Caco-2 (cell line): ENCODE results near the gene VGLL3. TPM values are rescaled to one million over a fixed set of nuclear protein-coding genes. Genes with fewer than 3 reads are reported as not detected.

Experiments
- BruUV-seq: library from RNA; stranded (reverse); fragments of 400-500 nt; replicated peaks from 2 replicates; lab custom pipeline; 2021; lab: Mats Ljungman, UMichigan
- CTCF ChIA-PET: fragments of 300-600 bp; sonication (Branson Sonifier 250); formaldehyde crosslinking; loops from one replicate; lab custom pipeline; 2022; ENCODE audit warnings: antibody characterized with exemption; lab: Charles Lee
- POLR2A ChIA-PET: fragments of 300-600 bp; sonication (Branson Sonifier 250); formaldehyde crosslinking; loops from one replicate; lab custom pipeline; 2022; ENCODE audit warnings: antibody characterized with exemption; lab: Charles Lee
- DNase-seq, 2 experiments: peaks; one replicate each; pipeline versions ENCODE4 v3.0.0 to v3.0.0-alpha.2; 2020 to 2022
- H3K27me3 ChIP-seq: replicated peaks from 2 replicates; pipeline ENCODE4 v1.6.0; 2011; ENCODE audit warnings: low read length; ENCODE audit not compliant: control insufficient read depth, insufficient read depth
- H3K36me3 ChIP-seq: 2 replicates; pipeline ENCODE4 v1.5.1; 2011; ENCODE audit warnings: low read length; ENCODE audit not compliant: control insufficient read depth, insufficient read depth
- H3K4me1 ChIP-seq: fragments of 250-450 bp; sonication (Bioruptor Pico); 2 replicates; pipeline ENCODE4 v1.5.1; 2020; ENCODE audit warnings: mild to moderate bottlenecking
- H3K4me3 ChIP-seq: 2 replicates; pipeline ENCODE4 v1.5.1; 2011; ENCODE audit warnings: low read depth, mild to moderate bottlenecking, control low read depth, low read length
- H3K9me3 ChIP-seq: fragments of 250-450 bp; sonication (Bioruptor Pico); 2 replicates; pipeline ENCODE4 v1.5.1; 2020; ENCODE audit warnings: mild to moderate bottlenecking, moderate library complexity
- H3K27ac Mint-ChIP-seq: one replicate; pipeline ENCODE4 v1.8.0; 2022; ENCODE audit warnings: mixed read lengths; ENCODE audit not compliant: unreplicated experiment
- H3K27me3 Mint-ChIP-seq: one replicate; pipeline ENCODE4 v1.8.0; 2022; ENCODE audit warnings: mixed read lengths; ENCODE audit not compliant: insufficient read depth, unreplicated experiment
- H3K36me3 Mint-ChIP-seq: one replicate; pipeline ENCODE4 v1.8.0; 2022; ENCODE audit warnings: mild to moderate bottlenecking, mixed read lengths; ENCODE audit not compliant: insufficient read depth, unreplicated experiment
- H3K4me1 Mint-ChIP-seq: one replicate; pipeline ENCODE4 v1.8.0; 2022; ENCODE audit warnings: low read depth, mixed read lengths; ENCODE audit not compliant: unreplicated experiment
- H3K4me3 Mint-ChIP-seq: one replicate; pipeline ENCODE4 v1.8.0; 2022; ENCODE audit warnings: mild to moderate bottlenecking, moderate library complexity, mixed read lengths; ENCODE audit not compliant: unreplicated experiment
- H3K9me3 Mint-ChIP-seq: one replicate; pipeline ENCODE4 v1.8.0; 2022; ENCODE audit warnings: mixed read lengths; ENCODE audit not compliant: unreplicated experiment
- CTCF ChIP-seq, 2 experiments: fragments of 200-600 bp in 1 of 2; IDR thresholded peaks; 1 replicate in 1 of 2; 2 replicates in 1 of 2; pipeline versions ENCODE4 v1.5.1 to v1.8.0; 2011 to 2022; ENCODE audit warnings: antibody characterized with exemption in 1 of 2, control low read depth in 1 of 2, inconsistent platforms in 1 of 2, low read depth in 1 of 2, low read length in 1 of 2, mild to moderate bottlenecking in 1 of 2, moderate library complexity in 1 of 2; ENCODE audit not compliant: insufficient read depth in 1 of 2, severe bottlenecking in 1 of 2, unreplicated experiment in 1 of 2
- intact Hi-C: fragments of 100-400 bp; cut with micrococcal nuclease; formaldehyde crosslinking; loops from one replicate; pipeline ENCODE4 v1.10.0; 2022; ENCODE audit not compliant: unreplicated experiment
- total RNA-seq: library from RNA; stranded (reverse); gene quantifications from 2 replicates; pipeline ENCODE4 v1.2.3, GENCODE V29; 2022

VGLL3 gene
- total RNA-seq, 1 experiment from 2014 or later = 8.2 TPM

- Histone ChIP-seq H3K4me1 (no peaks in the 10 kb centered on the region), H3K4me3 (no peak overlapping the region), H3K36me3 (no peaks in the 10 kb centered on the region), H3K27me3 (no peaks in the 10 kb centered on the region), H3K9me3 (no peaks in the 10 kb centered on the region)
- Mint-ChIP-seq H3K9me3 (no peaks in the 10 kb centered on the region), H3K27ac (no peak overlapping the region), H3K27me3 (peaks cover 2% of the 10 kb centered on the region), H3K36me3 (no peaks in the 10 kb centered on the region), H3K4me3 (no peak overlapping the region), H3K4me1 (no peaks in the 10 kb centered on the region)
- TF ChIP-seq CTCF (IDR thresholded peaks at IDR 0.05; ENCODE audit: insufficient read depth in 1 of 2, low read depth in 1 of 2, low read length in 1 of 2, severe bottlenecking in 1 of 2, unreplicated experiment in 1 of 2) = no peak
- intact Hi-C loops = no loop called here
- no peak for DNase-seq
- CTCF ChIA-PET = no interaction called here
- BruUV-seq = no TSS peak
- POLR2A ChIA-PET = no interaction called here
These were observed 77.8 kb downstream of the VGLL3 start for GRCh38 chr3:86913160-86913559.

- H3K4me1 ChIP-seq = no peaks in the 10 kb centered on the region
- BruUV-seq = no TSS peak
- H3K9me3 ChIP-seq = no peaks in the 10 kb centered on the region
- ChIA-PET CTCF (no interaction called here), POLR2A (no interaction called here)
- DNase-seq = no peak
- no peak for TF ChIP-seq CTCF (IDR thresholded peaks at IDR 0.05; ENCODE audit: insufficient read depth in 1 of 2, low read depth in 1 of 2, low read length in 1 of 2, severe bottlenecking in 1 of 2, unreplicated experiment in 1 of 2)
- no peak overlapping the region for H3K4me3 Mint-ChIP-seq
- no peaks in the 10 kb centered on the region for H3K9me3 Mint-ChIP-seq
- no peak overlapping the region for H3K27ac Mint-ChIP-seq
- no peak overlapping the region for H3K4me3 ChIP-seq
- no peaks in the 10 kb centered on the region for H3K27me3 Mint-ChIP-seq
- no peaks in the 10 kb centered on the region for H3K36me3 Mint-ChIP-seq
- intact Hi-C loops = no loop called here
- no peaks in the 10 kb centered on the region for H3K36me3 ChIP-seq
- H3K27me3 ChIP-seq = no peaks in the 10 kb centered on the region
- no peaks in the 10 kb centered on the region for H3K4me1 Mint-ChIP-seq
These were observed 95.7 kb downstream of the VGLL3 start for GRCh38 chr3:86895202-86895601.

GRCh38 chr3:86890741-86891396, 100.1 kb downstream of the VGLL3 start:
- no peaks in the 10 kb centered on the region for H3K4me1 ChIP-seq
- CTCF ChIA-PET = no interaction called here
- Mint-ChIP-seq H3K4me3 (no peak overlapping the region), H3K36me3 (no peaks in the 10 kb centered on the region), H3K27me3 (no peaks in the 10 kb centered on the region), H3K4me1 (no peaks in the 10 kb centered on the region), H3K9me3 (no peaks in the 10 kb centered on the region), H3K27ac (no peak overlapping the region)
- no peak overlapping the region for H3K4me3 ChIP-seq
- no peaks in the 10 kb centered on the region for H3K9me3 ChIP-seq
- no peak for TF ChIP-seq CTCF (IDR thresholded peaks at IDR 0.05; ENCODE audit: insufficient read depth in 1 of 2, low read depth in 1 of 2, low read length in 1 of 2, severe bottlenecking in 1 of 2, unreplicated experiment in 1 of 2)
- intact Hi-C loops = no loop called here
- POLR2A ChIA-PET = no interaction called here
- no peaks in the 10 kb centered on the region for H3K27me3 ChIP-seq
- no peaks in the 10 kb centered on the region for H3K36me3 ChIP-seq
- DNase-seq = no peak
- BruUV-seq = no TSS peak

Other genes starting within 250 kb of the VGLL3 start
- gene CHMP2B, start 236.2 kb upstream of the VGLL3 start, total RNA-seq = 45.4 and 52.4 TPM in 2 replicates